CD4-positive, alpha-beta T cell treated with Interleukin-6 for 4 hours (primary cell): ENCODE measurements around the gene TBCD.
A peak's percentile ranks its signal among the peaks of the same experiment; 100 is the strongest.
"Not testable (repeated sequence)": the region's sequence is repeated elsewhere in the genome, so short reads cannot be mapped to it uniquely, and the experiment has no call there.

Experiments used
- DNase-seq: peaks from one replicate; pipeline ENCODE4 v3.0.0-alpha.2; 2020; ENCODE audit warnings: mixed read lengths

TBCD gene

DNA sequence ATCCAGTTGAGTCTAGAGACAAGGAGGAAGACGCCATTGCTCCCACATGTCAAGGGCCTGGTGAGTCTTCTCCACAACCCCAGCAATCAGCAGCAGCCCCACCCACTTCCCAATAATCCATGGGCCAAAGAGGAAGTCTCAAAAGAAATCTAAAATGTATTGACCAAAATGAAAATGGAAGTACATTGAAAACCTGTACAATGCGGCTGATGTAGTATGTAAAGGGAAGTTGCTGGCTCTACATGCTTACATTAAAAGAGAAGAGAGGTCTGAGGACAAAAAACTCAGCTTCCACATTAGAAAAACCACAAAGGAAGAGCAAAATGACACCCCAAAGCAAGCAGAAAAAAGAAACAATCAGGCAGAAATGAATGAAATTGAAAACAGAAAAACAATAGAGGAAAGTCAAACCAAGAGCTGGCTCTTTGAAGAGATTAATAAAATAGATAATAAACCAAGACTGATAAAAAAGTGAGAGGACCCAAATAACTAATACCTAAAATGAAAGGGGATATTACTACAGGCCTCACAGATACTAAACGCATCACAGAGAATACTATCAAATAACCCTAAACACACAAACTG is 227.0 kb downstream of the TBCD start:
- no peak for DNase-seq

DNA sequence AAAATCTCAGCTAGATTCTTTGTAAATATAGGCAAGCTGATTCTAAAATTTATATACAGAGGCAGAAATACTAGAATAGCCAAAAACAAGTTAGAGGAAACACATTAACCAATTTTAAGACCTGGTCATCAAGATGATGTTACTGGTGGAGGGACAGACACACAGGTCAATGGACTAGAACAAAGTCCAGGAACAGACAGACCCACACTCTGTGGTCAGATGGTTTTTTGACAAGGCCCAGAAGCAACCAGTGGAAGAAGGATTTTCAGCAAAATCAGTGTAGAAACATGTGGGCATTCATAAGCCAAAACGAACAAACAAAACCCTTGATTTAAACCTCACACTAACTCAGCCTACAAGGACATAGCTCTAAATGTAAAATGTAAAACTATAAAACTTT is 227.9 kb downstream of the TBCD start:
- no peak for DNase-seq

- no peak for DNase-seq
Observed at GRCh38 chr17:82980632-82981031, 228.8 kb downstream of the TBCD start.

DNA sequence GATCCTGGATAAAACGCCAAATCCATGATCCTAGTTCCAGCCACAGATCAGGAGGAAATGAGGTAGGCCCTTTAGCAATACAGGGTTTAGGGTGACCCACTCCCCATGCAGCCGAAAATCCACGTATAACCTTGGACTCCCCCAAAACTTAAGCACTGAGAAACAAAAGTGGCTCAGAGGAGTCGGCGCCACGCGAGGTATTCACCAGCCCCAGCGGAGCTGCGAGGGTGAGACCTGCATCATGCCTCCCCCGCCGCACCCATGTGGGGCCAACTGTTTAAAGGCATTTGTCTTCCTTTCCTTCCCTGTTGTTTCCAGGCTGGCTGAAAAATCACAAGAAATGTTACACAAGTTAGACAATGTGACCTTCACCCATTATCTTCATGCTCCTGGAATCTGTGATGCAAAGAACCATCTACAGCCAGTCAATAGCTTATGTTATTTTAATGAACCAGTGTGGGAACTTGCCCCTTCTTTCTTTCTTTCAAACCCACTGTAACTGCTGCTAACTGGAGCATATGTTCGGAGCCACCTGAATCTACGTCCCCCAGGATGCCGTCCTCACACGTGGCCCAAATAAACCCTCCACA is 229.4 kb downstream of the TBCD start:
- DNase-seq = no peak

GRCh38 chr17:82983510-82984248 is 231.8 kb downstream of the TBCD start:
- no peak for DNase-seq

DNA sequence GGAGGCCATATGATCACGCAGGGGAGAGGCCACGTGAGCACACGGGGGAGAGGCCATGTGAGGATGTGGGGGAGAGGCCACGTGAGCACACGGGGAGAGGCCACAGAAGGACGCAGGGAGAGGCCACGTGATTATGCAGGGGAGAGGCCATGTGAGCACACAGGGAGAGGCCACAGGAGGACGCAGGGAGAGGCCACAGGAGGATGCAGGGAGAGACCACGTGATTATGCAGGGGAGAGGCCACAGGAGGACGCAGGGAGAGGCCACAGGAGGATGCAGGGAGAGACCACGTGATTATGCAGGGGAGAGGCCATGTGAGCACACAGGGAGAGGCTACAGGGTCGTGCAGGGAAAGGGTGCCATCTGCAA is 232.4 kb downstream of the TBCD start:
- not testable (repeated sequence) for DNase-seq

- no peak for DNase-seq
Observed at GRCh38 chr17:82984751-82985427, 233.0 kb downstream of the TBCD start.

- DNase-seq = no peak
Observed at GRCh38 chr17:82985428-82985805, 233.6 kb downstream of the TBCD start.

GRCh38 chr17:82985973-82986372 is 234.1 kb downstream of the TBCD start:
- DNase-seq = peak; percentile 81

DNA sequence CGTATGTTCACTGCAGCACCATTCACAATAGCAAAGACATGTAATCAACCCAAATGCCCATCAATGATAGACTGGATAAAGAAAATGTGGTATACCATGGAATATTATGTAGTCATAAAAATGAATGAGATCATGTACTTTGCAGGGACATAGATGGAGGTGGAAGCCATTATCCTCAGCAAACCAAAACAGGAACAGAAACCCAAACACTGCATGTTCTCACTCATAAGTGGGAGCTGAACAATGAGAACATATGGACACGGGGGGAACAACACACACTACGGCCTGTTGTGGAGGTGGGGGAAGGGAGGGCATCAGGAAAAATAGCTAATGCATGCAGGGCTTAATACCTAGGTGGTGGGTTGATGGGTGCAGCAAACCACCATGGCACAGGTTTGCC is 237.2 kb downstream of the TBCD start:
- not testable (repeated sequence) for DNase-seq

DNA sequence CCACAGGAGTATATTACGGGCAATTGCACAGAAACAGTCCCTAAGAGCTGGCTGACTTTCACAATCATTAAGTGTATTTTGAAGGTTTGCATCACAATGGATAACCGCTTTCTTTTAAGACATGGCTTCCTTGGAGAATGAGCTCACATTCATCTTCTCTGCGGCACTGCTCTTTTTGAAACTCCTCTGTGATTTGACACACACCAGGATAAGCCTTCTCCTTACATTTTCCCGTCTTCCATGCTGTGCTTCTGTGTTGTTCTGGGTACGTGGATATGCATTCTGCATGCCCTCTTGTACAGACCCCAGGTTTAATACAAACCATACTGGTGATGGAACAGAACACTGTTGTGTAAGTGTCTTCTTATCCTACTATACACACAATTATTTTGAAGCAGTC is 238.0 kb downstream of the TBCD start:
- DNase-seq = no peak

GRCh38 chr17:82993005-82993404 is 241.1 kb downstream of the TBCD start:
- no peak for DNase-seq
